IMR-90 (cell line): ENCODE results near the gene PKD1. TPM values are rescaled to one million over a fixed set of nuclear protein-coding genes. Genes with fewer than 3 reads are reported as not detected.
A peak's percentile ranks its signal among the peaks of the same experiment; 100 is the strongest.

Source experiments
- ATAC-seq: fragments of 200-7000 bp; cut with Tn5 transposase; 2 replicates; pipeline ENCODE4 v1.9.1; 2020; ENCODE audit warnings: low read depth, mild to moderate bottlenecking, moderate library complexity
- BruUV-seq: library from RNA; stranded (reverse); fragments of 400-500 nt; replicated peaks from 2 replicates; lab custom pipeline; 2021; lab: Mats Ljungman, UMichigan
- CTCF ChIA-PET: fragments of 300-600 bp; formaldehyde crosslinking; extraction: SDS; loops from one replicate; lab custom pipeline; 2021; ENCODE audit warnings: antibody characterized with exemption; lab: Yijun Ruan, JAX
- POLR2A ChIA-PET: fragments of 300-600 bp; sonication (Branson Sonifier 250); formaldehyde crosslinking; loops from one replicate; lab custom pipeline; 2022; ENCODE audit warnings: antibody characterized with exemption; ENCODE audit not compliant: unreplicated experiment; lab: Charles Lee
- DNase-seq: peaks from one replicate; pipeline ENCODE4 v3.0.0; 2013
- H2AFZ ChIP-seq: replicated peaks from 2 replicates; pipeline ENCODE3; 2013; ENCODE audit warnings: low read length, mild to moderate bottlenecking; ENCODE audit not compliant: poor library complexity
- H2AK5ac ChIP-seq: 2 replicates; pipeline ENCODE4 v1.6.1; 2013; ENCODE audit warnings: low read depth, low read length, inconsistent platforms
- H2AK9ac ChIP-seq: replicated peaks from 2 replicates; pipeline ENCODE3; 2013; ENCODE audit warnings: mild to moderate bottlenecking, low read depth, low read length, moderate library complexity; ENCODE audit not compliant: poor library complexity
- H2BK120ac ChIP-seq: 2 replicates; pipeline ENCODE4 v1.6.1; 2013; ENCODE audit warnings: low read depth, low read length, inconsistent platforms
- H2BK15ac ChIP-seq: 3 replicates; pipeline ENCODE4 v1.6.1; 2013; ENCODE audit warnings: low read depth, low read length, inconsistent platforms
- H2BK20ac ChIP-seq: 2 replicates; pipeline ENCODE4 v1.6.1; 2013; ENCODE audit warnings: low read depth, mild to moderate bottlenecking, inconsistent platforms, low read length, moderate library complexity
- H2BK5ac ChIP-seq: 2 replicates; pipeline ENCODE4 v1.6.1; 2013; ENCODE audit warnings: mild to moderate bottlenecking, low read depth, low read length, inconsistent platforms; ENCODE audit not compliant: poor library complexity, severe bottlenecking
- H3K14ac ChIP-seq: replicated peaks from 2 replicates; pipeline ENCODE4 v1.6.1; 2013; ENCODE audit warnings: low read depth, low read length, inconsistent platforms
- H3K18ac ChIP-seq: 2 replicates; pipeline ENCODE4 v1.6.1; 2013; ENCODE audit warnings: low read depth, low read length, control low read depth
- H3K23ac ChIP-seq: 2 replicates; pipeline ENCODE4 v1.6.1; 2013; ENCODE audit warnings: low read depth, low read length, inconsistent platforms
- H3K27ac ChIP-seq: 2 replicates; pipeline ENCODE4 v1.5.1; 2013; ENCODE audit warnings: mild to moderate bottlenecking, control low read depth, low read length; ENCODE audit not compliant: insufficient read depth
- H3K27me3 ChIP-seq: 2 replicates; pipeline ENCODE4 v1.6.1; 2013; ENCODE audit warnings: low read length; ENCODE audit not compliant: control insufficient read depth, insufficient read depth
- H3K36me3 ChIP-seq: 2 replicates; pipeline ENCODE4 v1.6.1; 2013; ENCODE audit warnings: low read length, mixed read lengths; ENCODE audit not compliant: control insufficient read depth, insufficient read depth
- H3K4ac ChIP-seq: 2 replicates; pipeline ENCODE4 v1.6.1; 2013; ENCODE audit warnings: low read depth, low read length, inconsistent platforms
- H3K4me1 ChIP-seq: 2 replicates; pipeline ENCODE4 v1.6.1; 2013; ENCODE audit warnings: low read length, mixed read lengths; ENCODE audit not compliant: control insufficient read depth, insufficient read depth
- H3K4me2 ChIP-seq: 2 replicates; pipeline ENCODE4 v1.6.1; 2013; ENCODE audit warnings: low read depth, mild to moderate bottlenecking, control low read depth, low read length, moderate library complexity
- H3K4me3 ChIP-seq: 2 replicates; pipeline ENCODE4 v1.5.1; 2013; ENCODE audit warnings: low read depth, mild to moderate bottlenecking, control low read depth, low read length, moderate library complexity; ENCODE audit not compliant: insufficient read depth
- H3K56ac ChIP-seq: 2 replicates; pipeline ENCODE4 v1.6.1; 2013; ENCODE audit warnings: low read length, inconsistent platforms; ENCODE audit not compliant: insufficient read depth; ENCODE audit errors: extremely low read depth
- H3K79me1 ChIP-seq, 2 experiments: 2 replicates each; pipeline ENCODE4 v1.6.1; 2013; ENCODE audit warnings: low read length in 2 of 2, inconsistent platforms in 1 of 2, low read depth in 1 of 2
- H3K9ac ChIP-seq: 2 replicates; pipeline ENCODE4 v1.6.1; 2013; ENCODE audit warnings: low read depth, low read length, control low read depth
- H3K9me1 ChIP-seq: 2 replicates; pipeline ENCODE4 v1.6.1; 2013; ENCODE audit warnings: low read length, inconsistent platforms; ENCODE audit not compliant: insufficient read depth
- H3K9me3 ChIP-seq: 2 replicates; pipeline ENCODE4 v1.6.1; 2013; ENCODE audit warnings: low read length; ENCODE audit not compliant: control insufficient read depth, insufficient read depth
- H4K20me1 ChIP-seq: 2 replicates; pipeline ENCODE4 v1.6.1; 2013; ENCODE audit warnings: low read length, inconsistent platforms; ENCODE audit not compliant: insufficient read depth
- H4K5ac ChIP-seq: 2 replicates; pipeline ENCODE4 v1.6.1; 2013; ENCODE audit warnings: mild to moderate bottlenecking, low read depth, low read length, control low read depth
- H4K8ac ChIP-seq, 2 experiments: 2 replicates each; pipeline ENCODE4 v1.6.1; 2013; ENCODE audit warnings: low read depth in 2 of 2, low read length in 2 of 2, control low read depth in 1 of 2, inconsistent platforms in 1 of 2
- H4K91ac ChIP-seq: 2 replicates; pipeline ENCODE4 v1.6.1; 2013; ENCODE audit warnings: low read depth, low read length, inconsistent platforms; ENCODE audit not compliant: insufficient read depth
- BHLHE40 ChIP-seq: fragments of 150-350 bp; IDR thresholded peaks from 2 replicates; pipeline ENCODE4 v1.6.1; 2016; ENCODE audit warnings: mild to moderate bottlenecking, low read depth, low read length
- CHD1 ChIP-seq: IDR thresholded peaks from 2 replicates; pipeline ENCODE4 v1.6.1; 2012; ENCODE audit warnings: low read depth, low read length, improper control_type of control experiment
- FOS ChIP-seq: fragments of 150-350 bp; IDR thresholded peaks from 2 replicates; pipeline ENCODE4 v1.6.1; 2016; ENCODE audit warnings: low read depth, low read length
- MAFK ChIP-seq: IDR thresholded peaks from 2 replicates; pipeline ENCODE4 v1.6.1; 2012; ENCODE audit warnings: low read depth, low read length, improper control_type of control experiment
- MAZ ChIP-seq: IDR thresholded peaks from 2 replicates; pipeline ENCODE4 v1.6.1; 2012; ENCODE audit warnings: low read depth, mild to moderate bottlenecking, low read length, improper control_type of control experiment, moderate library complexity, borderline replicate concordance
- MXI1 ChIP-seq: IDR thresholded peaks from 2 replicates; pipeline ENCODE4 v1.6.1; 2012; ENCODE audit warnings: low read depth, mild to moderate bottlenecking, low read length, moderate library complexity, borderline replicate concordance
- NFE2L2 ChIP-seq: fragments of 150-350 bp; IDR thresholded peaks from 2 replicates; pipeline ENCODE4 v1.6.1; 2016; ENCODE audit warnings: low read depth, mild to moderate bottlenecking, low read length
- POLR2A ChIP-seq: IDR thresholded peaks from 2 replicates; pipeline ENCODE4 v1.6.1; 2012; ENCODE audit warnings: mild to moderate bottlenecking, low read depth, low read length
- RAD21 ChIP-seq: IDR thresholded peaks from 2 replicates; pipeline ENCODE4 v1.6.1; 2012; ENCODE audit warnings: low read length, improper control_type of control experiment
- RCOR1 ChIP-seq: IDR thresholded peaks from 2 replicates; pipeline ENCODE4 v1.6.1; 2012; ENCODE audit warnings: mild to moderate bottlenecking, low read length, improper control_type of control experiment; ENCODE audit not compliant: insufficient replicate concordance
- RFX5 ChIP-seq: IDR thresholded peaks from 2 replicates; pipeline ENCODE4 v1.8.0; 2012; ENCODE audit warnings: low read depth, mild to moderate bottlenecking, low read length, moderate library complexity
- SMC3 ChIP-seq: fragments of 150-350 bp; IDR thresholded peaks from 2 replicates; pipeline ENCODE4 v1.6.1; 2016; ENCODE audit warnings: low read depth, mild to moderate bottlenecking, antibody characterized with exemption, low read length, moderate library complexity
- WGBS, 2 experiments: methylation state at CpG; one replicate each; pipeline versions ENCODE4 v1.1.5 to v1.1.7; 2013; ENCODE audit warnings: missing lambda C conversion rate in 2 of 2; ENCODE audit not compliant: insufficient read length in 1 of 2; ENCODE audit errors: extremely low coverage in 2 of 2; 5-methylcytosine and 5-hydroxymethylcytosine counted together
- dilution Hi-C: fragments of 300-500 bp; cut with HindIII; formaldehyde crosslinking; loops from one replicate; pipeline ENCODE4 v1.14.3; 2018; ENCODE audit warnings: low sequenced_read_pairs; ENCODE audit not compliant: unreplicated experiment
- in situ Hi-C: fragments of 300-500 bp; cut with MboI; formaldehyde crosslinking; loops from 3 replicates; pipeline ENCODE4 v1.14.3; 2019; ENCODE audit warnings: low sequenced_read_pairs, inconsistent platforms, mixed read lengths
- intact Hi-C: fragments of 100-400 bp; cut with micrococcal nuclease; formaldehyde crosslinking; loops from 2 replicates; pipeline ENCODE4 v1.10.0; 2022
- polyA plus RNA-seq, 3 experiments: library from polyadenylated mRNA; depleted of rRNA; stranded (reverse); fragments of >200 nt; gene quantifications; 2 replicates each; pipeline ENCODE4 v1.2.3, GENCODE V29; 2012; ENCODE audit warnings: low replicate concordance in 1 of 3
- total RNA-seq: library from RNA; depleted of rRNA; stranded (reverse); fragments of >200 nt; gene quantifications from 2 replicates; pipeline ENCODE4 v1.2.3, GENCODE V29; 2012
- TF ChIP-seq, protein P1 (sequence below): fragments of 150-350 bp; IDR thresholded peaks from 2 replicates; pipeline ENCODE4 v1.6.1; 2017; ENCODE audit warnings: mild to moderate bottlenecking, antibody characterized with exemption, low read length, low read depth
- TF ChIP-seq, protein P2 (sequence below): conservative IDR thresholded peaks from 2 replicates; pipeline ENCODE4 v1.5.1; 2012; ENCODE audit warnings: mild to moderate bottlenecking, low read depth, low read length, improper control_type of control experiment

Gene PKD1
- total and polyA plus RNA-seq, 2 of the 4 experiments (the other 2 are of a cell fraction), result 7.9 to 97.3 TPM

DNA sequence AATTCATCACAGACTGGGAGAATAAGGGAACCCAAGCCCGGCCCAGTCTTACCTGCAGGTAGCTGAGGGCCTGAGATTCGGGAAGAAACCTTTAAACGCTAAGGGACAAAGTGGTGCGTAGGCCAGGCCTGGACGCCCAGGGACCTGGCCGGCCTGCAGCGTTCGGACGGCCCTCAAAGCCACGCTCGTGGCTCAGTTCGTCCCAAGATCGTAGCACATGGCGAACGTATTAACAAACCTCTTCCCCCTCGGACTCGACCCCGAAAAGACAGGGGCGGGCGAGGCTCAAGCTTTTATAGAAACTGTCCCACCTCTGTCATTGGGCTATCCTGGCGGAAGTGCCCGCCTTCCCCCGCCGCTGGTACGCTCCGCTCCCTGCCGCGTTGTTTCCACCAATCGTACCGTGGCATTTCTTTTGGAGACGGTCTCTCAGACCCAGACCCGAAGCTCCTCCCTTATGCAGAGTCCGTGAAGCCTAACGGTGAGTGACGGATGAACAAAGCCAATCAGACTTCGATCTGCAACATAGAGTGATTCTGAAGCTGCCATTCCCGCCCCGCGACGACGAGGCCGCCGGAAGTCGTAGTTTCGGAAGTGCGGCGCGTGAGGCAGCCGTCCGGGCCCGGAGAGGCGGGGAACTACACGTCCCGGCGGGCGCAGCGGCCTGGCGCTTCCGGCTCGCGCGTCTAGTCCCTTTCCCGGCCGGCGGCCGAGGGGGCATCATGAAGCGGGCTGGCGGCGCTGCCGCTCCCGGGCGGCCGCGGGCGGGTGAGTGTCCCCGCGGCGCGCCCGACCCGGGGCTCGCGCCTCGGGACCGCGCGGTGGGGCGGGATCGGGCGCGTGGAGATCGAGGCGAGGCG is 19.6 kb upstream of the PKD1 start, which contains the start of gene TRAF7:
TSS of gene TRAF7 (plus strand) at position 692 of the 860 bp plus-strand sequence. CDS start 8,139 bp downstream, outside the sequence.
- peak within 1 kb of the TSS; percentile 61 to 76 for H4K8ac ChIP-seq
- peaks cover 15% of the 10 kb centered on the region; the same call in 1 of the 2 replicates for H3K9me1 ChIP-seq
- intact Hi-C loops, result no loop called here
- peaks cover 32% of the 10 kb centered on the region for H3K36me3 ChIP-seq
- H3K79me1 ChIP-seq, result peaks cover 11 to 89% of the 10 kb centered on the region in 2 experiments; a peak in 3 of 4 replicates
- H3K4me3 ChIP-seq, result peak within 1 kb of the TSS; percentile 86
- H2BK20ac ChIP-seq, result no peak within 1 kb of the TSS
- H3K27ac ChIP-seq, result peak within 1 kb of the TSS; percentile 85
- peak within 1 kb of the TSS; percentile 98 for H3K4me2 ChIP-seq
- H3K4ac ChIP-seq, result peak within 1 kb of the TSS; percentile 90
- peak within 1 kb of the TSS; percentile 65 for H4K91ac ChIP-seq
- peak within 1 kb of the TSS; percentile 97 for H2AK5ac ChIP-seq
- H4K20me1 ChIP-seq, result peaks cover 87% of the 10 kb centered on the region
- DNase-seq (peak; percentile 100), ATAC-seq (peak; percentile 84)
- WGBS, 2 experiments, result 0% methylated on average over 26 of the region's 94 CpGs; no CpG with 5 or more reads in 1 of the 2 experiments
- peak within 1 kb of the TSS; percentile 97 for H3K14ac ChIP-seq
- H3K27me3 ChIP-seq, result no peaks in the 10 kb centered on the region
- H4K5ac ChIP-seq, result no peak within 1 kb of the TSS
- peak within 1 kb of the TSS; percentile 72 for H2BK5ac ChIP-seq
- peaks cover 48% of the 10 kb centered on the region for H3K4me1 ChIP-seq
- H3K9me3 ChIP-seq, result no peaks in the 10 kb centered on the region
- dilution Hi-C loops, result no loop called here
- CTCF ChIA-PET, result interaction anchor here (0.6 to 1.0 kb wide), 3 partner anchors 12 to 207 kb away, joined by 3 to 6 read pairs (median 3); no protein-coding TSS in a partner anchor
- H3K18ac ChIP-seq, result peak within 1 kb of the TSS; percentile 1; the same call in 1 of the 2 replicates
- H2AFZ ChIP-seq, result peak within 1 kb of the TSS; percentile 86
- H3K9ac ChIP-seq, result peak within 1 kb of the TSS; percentile 95
- peak within 1 kb of the TSS; percentile 47 for H2BK120ac ChIP-seq
- H2AK9ac ChIP-seq, result peak within 1 kb of the TSS; percentile 100
- peak within 1 kb of the TSS; percentile 91 for H3K23ac ChIP-seq
- no peak within 1 kb of the TSS for H2BK15ac ChIP-seq
- peak within 1 kb of the TSS; percentile 89 for H3K56ac ChIP-seq
- BruUV-seq, result no TSS peak
- in situ Hi-C loops, result no loop called here
- POLR2A ChIA-PET, result interaction anchor here (0.5 to 1.2 kb wide), 6 partner anchors 16 to 151 kb away, joined by 3 to 6 read pairs (median 4); no protein-coding TSS in a partner anchor
- TF ChIP-seq RAD21 (no peak), MAFK (no peak), FOS (0 out of 2 replicates have a peak, but pooled peaks have one; percentile 13), RCOR1 (no peak), POLR2A (peak; percentile 100), SMC3 (no peak), BHLHE40 (peak; percentile 76), MXI1 (peak; percentile 95), MAZ (peak; percentile 81; the same call in 1 of the 2 replicates), CHD1 (peak; percentile 97), NFE2L2 (no peak), RFX5 (no peak)
- TF ChIP-seq, protein P1, sequence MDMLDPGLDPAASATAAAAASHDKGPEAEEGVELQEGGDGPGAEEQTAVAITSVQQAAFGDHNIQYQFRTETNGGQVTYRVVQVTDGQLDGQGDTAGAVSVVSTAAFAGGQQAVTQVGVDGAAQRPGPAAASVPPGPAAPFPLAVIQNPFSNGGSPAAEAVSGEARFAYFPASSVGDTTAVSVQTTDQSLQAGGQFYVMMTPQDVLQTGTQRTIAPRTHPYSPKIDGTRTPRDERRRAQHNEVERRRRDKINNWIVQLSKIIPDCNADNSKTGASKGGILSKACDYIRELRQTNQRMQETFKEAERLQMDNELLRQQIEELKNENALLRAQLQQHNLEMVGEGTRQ, result peak; percentile 68
- TF ChIP-seq, protein P2, sequence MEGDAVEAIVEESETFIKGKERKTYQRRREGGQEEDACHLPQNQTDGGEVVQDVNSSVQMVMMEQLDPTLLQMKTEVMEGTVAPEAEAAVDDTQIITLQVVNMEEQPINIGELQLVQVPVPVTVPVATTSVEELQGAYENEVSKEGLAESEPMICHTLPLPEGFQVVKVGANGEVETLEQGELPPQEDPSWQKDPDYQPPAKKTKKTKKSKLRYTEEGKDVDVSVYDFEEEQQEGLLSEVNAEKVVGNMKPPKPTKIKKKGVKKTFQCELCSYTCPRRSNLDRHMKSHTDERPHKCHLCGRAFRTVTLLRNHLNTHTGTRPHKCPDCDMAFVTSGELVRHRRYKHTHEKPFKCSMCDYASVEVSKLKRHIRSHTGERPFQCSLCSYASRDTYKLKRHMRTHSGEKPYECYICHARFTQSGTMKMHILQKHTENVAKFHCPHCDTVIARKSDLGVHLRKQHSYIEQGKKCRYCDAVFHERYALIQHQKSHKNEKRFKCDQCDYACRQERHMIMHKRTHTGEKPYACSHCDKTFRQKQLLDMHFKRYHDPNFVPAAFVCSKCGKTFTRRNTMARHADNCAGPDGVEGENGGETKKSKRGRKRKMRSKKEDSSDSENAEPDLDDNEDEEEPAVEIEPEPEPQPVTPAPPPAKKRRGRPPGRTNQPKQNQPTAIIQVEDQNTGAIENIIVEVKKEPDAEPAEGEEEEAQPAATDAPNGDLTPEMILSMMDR, result no peak
